HG03175 (cell line): ENCODE data around the gene NEUROG1.
"Not testable (repeated sequence)": the region's sequence is repeated elsewhere in the genome, so short reads cannot be mapped to it uniquely, and the experiment has no call there.

Source experiments
- ATAC-seq: cut with Tn5 transposase; IDR thresholded peaks from one replicate; pipeline ENCODE4 v1.9.1; 2021; ENCODE audit warnings: mild to moderate bottlenecking, moderate library complexity; ENCODE audit not compliant: unreplicated experiment

NEUROG1 gene

GRCh38 chr5:135497971-135498636, 37.7 kb downstream of the NEUROG1 start:
- ATAC-seq = no peak

GRCh38 chr5:135495531-135495930, 40.2 kb downstream of the NEUROG1 start:
- ATAC-seq = not testable (repeated sequence)

- ATAC-seq = no peak
Observed at GRCh38 chr5:135494196-135494595, 41.6 kb downstream of the NEUROG1 start.

GRCh38 chr5:135493406-135494180, 42.2 kb downstream of the NEUROG1 start:
- no peak for ATAC-seq

- no peak for ATAC-seq
Observed at GRCh38 chr5:135492319-135492626, 43.5 kb downstream of the NEUROG1 start.

- ATAC-seq = no peak
Observed at GRCh38 chr5:135491552-135492318, 44.0 kb downstream of the NEUROG1 start.

- ATAC-seq = no peak
Observed at GRCh38 chr5:135491038-135491551, 44.7 kb downstream of the NEUROG1 start.

- ATAC-seq = no peak
Observed at GRCh38 chr5:135490245-135491037, 45.3 kb downstream of the NEUROG1 start.

- no peak for ATAC-seq
Observed at GRCh38 chr5:135489466-135490244, 46.1 kb downstream of the NEUROG1 start.

- no peak for ATAC-seq
Observed at GRCh38 chr5:135488727-135489465, 46.9 kb downstream of the NEUROG1 start.

- ATAC-seq = no peak
Observed at GRCh38 chr5:135487839-135488514, 47.8 kb downstream of the NEUROG1 start.

- ATAC-seq = no peak
Observed at GRCh38 chr5:135487037-135487395, 48.7 kb downstream of the NEUROG1 start.

- no peak for ATAC-seq
Observed at GRCh38 chr5:135486131-135487036, 49.4 kb downstream of the NEUROG1 start.

GRCh38 chr5:135484674-135485086, 51.1 kb downstream of the NEUROG1 start:
- no peak for ATAC-seq
